A549 (cell line): ENCODE results near the gene EPHB1. TPM values are rescaled to one million over a fixed set of nuclear protein-coding genes. Genes with fewer than 3 reads are reported as not detected.

ENCODE experiments used
- ATAC-seq, 2 experiments: fragments of 200-7000 bp in 1 of 2; fragments of >200 bp in 1 of 2; cut with Nextera tagmentation in 1 of 2; cut with Tn5 transposase in 1 of 2; 3 replicates each; pipeline versions ENCODE4 v1.8.0 to v1.9.1; 2018 to 2020; ENCODE audit warnings: mild to moderate bottlenecking in 1 of 2, moderate library complexity in 1 of 2
- CTCF ChIA-PET: fragments of 300-600 bp; sonication (Branson Sonifier 250); formaldehyde crosslinking; extraction: SDS; loops from one replicate; lab custom pipeline; 2021; ENCODE audit warnings: antibody characterized with exemption, inconsistent platforms; lab: Yijun Ruan, JAX
- POLR2A ChIA-PET: fragments of 350-600 bp; formaldehyde crosslinking; extraction: SDS; loops from one replicate; lab custom pipeline; 2021; ENCODE audit warnings: antibody characterized with exemption, inconsistent platforms; lab: Yijun Ruan, JAX
- DNase-seq, 2 experiments: peaks; one replicate each; pipeline versions ENCODE4 v3.0.0 to v3.0.0-alpha.2; 2011 to 2016; ENCODE audit warnings: low read depth in 1 of 2, low spot score in 1 of 2
- FAIRE-seq: peaks from 2 replicates; lab custom pipeline; 2011; peaks lifted over from hg19 to GRCh38; lab: Jason Lieb, UNC
- H3K27ac ChIP-seq, 2 experiments: fragments of >200 bp; sonication (Bioruptor Twin); formaldehyde crosslinking; 3 replicates each; pipeline ENCODE4 v1.5.1; 2016 to 2017
- H3K4me1 ChIP-seq: fragments of >200 bp; sonication (Bioruptor Twin); formaldehyde crosslinking; 3 replicates; pipeline ENCODE4 v1.6.1; 2016
- H3K4me2 ChIP-seq: fragments of >200 bp; sonication (Bioruptor Twin); formaldehyde crosslinking; 3 replicates; pipeline ENCODE4 v1.6.1; 2016
- H3K4me3 ChIP-seq: fragments of >200 bp; sonication (Bioruptor Twin); formaldehyde crosslinking; 3 replicates; pipeline ENCODE4 v1.5.1; 2016
- H3K9me3 ChIP-seq: fragments of >200 bp; sonication (Bioruptor Twin); formaldehyde crosslinking; 3 replicates; pipeline ENCODE4 v1.6.1; 2016
- CEBPB ChIP-seq, 2 experiments: fragments of >200 bp in 1 of 2; sonication (Bioruptor Twin) in 1 of 2; formaldehyde crosslinking in 1 of 2; IDR thresholded peaks; 2 replicates each; pipeline ENCODE4 v1.6.1; 2012 to 2016
- CHD4 ChIP-seq: fragments of 200-600 bp; sonication (generic); IDR thresholded peaks from 2 replicates; pipeline ENCODE4 v1.6.1; 2016; ENCODE audit warnings: antibody characterized with exemption, mild to moderate bottlenecking, borderline replicate concordance
- FOSB ChIP-seq: fragments of 250-450 bp; sonication (Bioruptor Pico); IDR thresholded peaks from 2 replicates; pipeline ENCODE4 v1.5.0; 2020; ENCODE audit warnings: mild to moderate bottlenecking, moderate library complexity
- FOSL2 ChIP-seq, 2 experiments: fragments of 450-650 bp in 1 of 2; fragments of >200 bp in 1 of 2; sonication (Bioruptor Twin) in 1 of 2; formaldehyde crosslinking; IDR thresholded peaks; 2 replicates each; pipeline versions ENCODE4 v1.5.0 to v1.6.1; 2016 to 2020; ENCODE audit warnings: mild to moderate bottlenecking in 1 of 2, moderate library complexity in 1 of 2
- HOXB13 ChIP-seq: fragments of 250-450 bp; sonication (Bioruptor Pico); IDR thresholded peaks from 2 replicates; pipeline ENCODE4 v1.5.0; 2020; ENCODE audit warnings: low read depth, mild to moderate bottlenecking, moderate library complexity
- JUN ChIP-seq, 2 experiments: fragments of >200 bp; sonication (Bioruptor Twin); formaldehyde crosslinking; IDR thresholded peaks; 2 replicates in 1 of 2; 3 replicates in 1 of 2; pipeline ENCODE4 v1.6.1; 2016 to 2017
- JUNB ChIP-seq: fragments of >200 bp; sonication (Bioruptor Twin); formaldehyde crosslinking; IDR thresholded peaks from 2 replicates; pipeline ENCODE4 v1.6.1; 2016
- MAZ ChIP-seq: fragments of 150-350 bp; IDR thresholded peaks from 2 replicates; pipeline ENCODE4 v1.6.1; 2014; ENCODE audit warnings: antibody characterized with exemption, low read depth, low read length, borderline replicate concordance
- MYC ChIP-seq: IDR thresholded peaks from 2 replicates; pipeline ENCODE4 v1.6.1; 2012; ENCODE audit warnings: mild to moderate bottlenecking, inconsistent platforms, low read length, improper control_type of control experiment, borderline replicate concordance
- PHF8 ChIP-seq: fragments of 200-600 bp; sonication (generic); IDR thresholded peaks from 2 replicates; pipeline ENCODE4 v1.6.1; 2016; ENCODE audit warnings: low read depth, mild to moderate bottlenecking, antibody characterized with exemption, moderate library complexity, borderline replicate concordance
- POLR2A ChIP-seq: IDR thresholded peaks from 2 replicates; pipeline ENCODE4 v1.6.1; 2012; ENCODE audit warnings: mild to moderate bottlenecking, low read length
- RAD21 ChIP-seq, 2 experiments: fragments of >200 bp in 1 of 2; sonication (Bioruptor Twin) in 1 of 2; formaldehyde crosslinking in 1 of 2; IDR thresholded peaks in 1 of 2; conservative IDR thresholded peaks in 1 of 2; 2 replicates in 1 of 2; 3 replicates in 1 of 2; pipeline ENCODE4 v1.6.1; 2012 to 2018; ENCODE audit warnings: inconsistent platforms in 1 of 2
- RNF2 ChIP-seq: fragments of 200-600 bp; sonication (generic); IDR thresholded peaks from 2 replicates; pipeline ENCODE4 v1.6.1; 2016; ENCODE audit warnings: low read depth, mild to moderate bottlenecking, antibody characterized with exemption, moderate library complexity, borderline replicate concordance
- SMC3 ChIP-seq: fragments of >200 bp; sonication (Bioruptor Twin); formaldehyde crosslinking; IDR thresholded peaks from 3 replicates; pipeline ENCODE4 v1.6.1; 2018; ENCODE audit warnings: inconsistent platforms
- ZC3H11A ChIP-seq: fragments of 450-650 bp; IDR thresholded peaks from 2 replicates; pipeline ENCODE4 v1.6.1; 2014; ENCODE audit warnings: antibody characterized with exemption, mild to moderate bottlenecking
- WGBS: methylation state at CpG from one replicate; pipeline ENCODE4 v1.1.6; 2017; ENCODE audit errors: missing lambda C conversion rate; 5-methylcytosine and 5-hydroxymethylcytosine counted together
- polyA plus RNA-seq, 4 experiments: library from polyadenylated mRNA; depleted of rRNA in 3 of 4; stranded (reverse); fragments of >200 nt; fragmentation: RNase III in 1 of 4; extraction: RNeasy Plus Mini Kit Qiagen cat#74134 plus additional on column Dnase treatment in 1 of 4; gene quantifications; 2 replicates in 3 of 4; 3 replicates in 1 of 4; pipeline ENCODE4 v1.2.3, GENCODE V29; 2011 to 2017
- TF ChIP-seq, protein P1 (sequence below): IDR thresholded peaks from 2 replicates; pipeline ENCODE4 v1.6.1; 2012; ENCODE audit warnings: low read depth, borderline replicate concordance
- TF ChIP-seq, protein P2 (sequence below): IDR thresholded peaks from 2 replicates; pipeline ENCODE4 v1.6.1; 2012
- TF ChIP-seq, protein P3 (sequence below): fragments of >200 bp; sonication (Bioruptor Twin); formaldehyde crosslinking; IDR thresholded peaks from 2 replicates; pipeline ENCODE4 v1.6.1; 2016
- TF ChIP-seq, protein P4 (sequence below): IDR thresholded peaks from 2 replicates; pipeline ENCODE4 v1.6.1; 2012
- TF ChIP-seq, protein P5 (sequence below): fragments of 250-450 bp; sonication (Bioruptor Pico); IDR thresholded peaks from 2 replicates; pipeline ENCODE4 v1.5.0; 2021; ENCODE audit warnings: mild to moderate bottlenecking, moderate library complexity, borderline replicate concordance
- TF ChIP-seq, protein P6 (sequence below): fragments of 250-450 bp; sonication (Bioruptor Pico); IDR thresholded peaks from 2 replicates; pipeline ENCODE4 v1.5.0; 2020; ENCODE audit warnings: low read depth, mild to moderate bottlenecking, moderate library complexity

The EPHB1 gene
- polyA plus RNA-seq, 2 of the 4 experiments (the other 2 are of a cell fraction): 0.18 to 0.21 TPM

DNA sequence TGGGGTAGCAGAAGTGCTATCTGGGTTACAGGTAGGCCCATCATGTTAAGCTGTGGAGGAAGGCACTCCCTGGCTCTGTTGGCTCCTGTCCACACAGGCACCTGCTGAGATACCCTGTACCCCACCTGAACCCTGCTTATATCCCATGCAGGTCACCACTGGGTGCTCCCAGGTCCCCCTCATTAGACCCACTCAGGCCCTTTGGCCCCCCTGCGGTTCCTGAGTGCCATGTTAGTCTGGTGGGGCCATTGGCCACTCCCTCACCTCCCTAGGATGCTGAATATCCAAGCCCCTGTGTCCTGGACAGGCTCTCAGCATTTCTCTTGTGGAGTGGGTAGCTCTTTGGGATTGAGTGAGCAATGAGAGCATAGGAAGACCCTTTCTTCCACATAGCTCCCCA is 128.2 kb downstream of the EPHB1 start:
- Histone ChIP-seq H3K4me3 (no peak overlapping the region), H3K4me1 (no peaks in the 10 kb centered on the region), H3K9me3 (no peaks in the 10 kb centered on the region), H3K27ac (no peak overlapping the region), H3K4me2 (no peak overlapping the region)
- ChIA-PET POLR2A (no interaction called here), CTCF (no interaction called here)
- ATAC-seq (no peak), DNase-seq (no peak), FAIRE-seq (no peak)
- no CpG with 5 or more reads among the region's 1 CpG for WGBS
- no peak for TF ChIP-seq FOSB (CRISPR knock-in tag)
- TF ChIP-seq MAZ: no peak
- no peak for TF ChIP-seq SMC3
- TF ChIP-seq FOSL2 (IDR thresholded peaks at IDR 0.05): no peak
- TF ChIP-seq FOSL2 (CRISPR knock-in tag; IDR thresholded peaks at IDR 0.05): no peak
- TF ChIP-seq, protein P1, sequence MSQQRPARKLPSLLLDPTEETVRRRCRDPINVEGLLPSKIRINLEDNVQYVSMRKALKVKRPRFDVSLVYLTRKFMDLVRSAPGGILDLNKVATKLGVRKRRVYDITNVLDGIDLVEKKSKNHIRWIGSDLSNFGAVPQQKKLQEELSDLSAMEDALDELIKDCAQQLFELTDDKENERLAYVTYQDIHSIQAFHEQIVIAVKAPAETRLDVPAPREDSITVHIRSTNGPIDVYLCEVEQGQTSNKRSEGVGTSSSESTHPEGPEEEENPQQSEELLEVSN: no peak
- no peak for TF ChIP-seq JUNB

DNA sequence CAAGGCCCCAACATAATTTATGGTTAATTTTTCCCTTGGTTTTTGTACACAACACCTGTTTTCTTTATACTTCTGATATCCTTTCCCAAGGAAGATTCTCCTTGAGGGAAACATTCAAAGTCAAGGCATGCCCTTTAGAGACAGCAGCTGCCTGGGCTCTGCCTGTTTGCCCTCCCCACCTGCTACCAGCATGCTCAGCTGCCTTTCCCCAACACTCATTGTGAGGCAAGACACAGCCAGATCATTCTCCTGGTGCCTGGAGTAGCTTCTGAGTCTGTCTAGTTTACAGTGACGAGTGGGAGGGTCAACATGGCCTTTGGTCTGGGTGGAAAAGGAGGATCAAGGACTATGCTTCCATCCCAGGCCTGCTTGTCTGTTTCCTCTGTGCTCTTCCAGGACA is 132.5 kb downstream of the EPHB1 start:
- no peak for TF ChIP-seq MYC
- ATAC-seq (no peak), DNase-seq (no peak), FAIRE-seq (no peak)
- 0% methylated on average over 1 of the region's 1 CpG for WGBS
- Histone ChIP-seq H3K4me3 (no peak overlapping the region), H3K4me2 (no peak overlapping the region), H3K9me3 (no peaks in the 10 kb centered on the region), H3K27ac (no peak overlapping the region), H3K4me1 (no peaks in the 10 kb centered on the region)
- ChIA-PET CTCF (no interaction called here), POLR2A (no interaction called here)

DNA sequence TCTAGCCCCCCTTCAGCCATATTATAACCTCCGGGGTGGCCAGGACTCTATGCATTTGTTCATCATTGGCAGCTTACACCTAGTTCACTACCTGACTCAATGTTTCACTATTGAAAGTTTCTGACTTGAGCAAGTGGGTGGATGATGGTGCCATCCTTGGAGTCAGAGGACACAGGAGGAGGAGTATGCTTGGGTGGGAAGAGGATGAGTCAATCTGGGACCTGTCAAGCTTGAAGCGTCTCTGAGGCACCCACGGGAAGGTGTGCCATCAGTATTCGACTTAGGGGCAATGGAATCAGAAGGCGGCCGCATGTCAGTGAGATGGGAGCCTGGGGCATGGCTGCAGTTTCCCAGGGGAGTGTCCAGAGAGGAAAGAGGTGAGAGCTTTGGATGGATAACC is 133.3 kb downstream of the EPHB1 start:
- Histone ChIP-seq H3K27ac (no peak overlapping the region), H3K9me3 (no peaks in the 10 kb centered on the region), H3K4me2 (no peak overlapping the region), H3K4me1 (no peaks in the 10 kb centered on the region)
- FAIRE-seq: no peak
- ChIA-PET POLR2A (no interaction called here), CTCF (no interaction called here)
- WGBS: 16% methylated on average over 6 of the region's 6 CpGs
- no peak for DNase-seq
- TF ChIP-seq PHF8 (no peak), POLR2A (no peak), ZC3H11A (no peak), SMC3 (no peak), RNF2 (no peak), RAD21 (conservative IDR thresholded peaks at IDR 0.05 in 1 of 2, IDR thresholded peaks at IDR 0.05 in 1 of 2) (no peak), CHD4 (no peak)
- TF ChIP-seq, protein P2, sequence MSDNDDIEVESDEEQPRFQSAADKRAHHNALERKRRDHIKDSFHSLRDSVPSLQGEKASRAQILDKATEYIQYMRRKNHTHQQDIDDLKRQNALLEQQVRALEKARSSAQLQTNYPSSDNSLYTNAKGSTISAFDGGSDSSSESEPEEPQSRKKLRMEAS: no peak
- TF ChIP-seq, protein P3, sequence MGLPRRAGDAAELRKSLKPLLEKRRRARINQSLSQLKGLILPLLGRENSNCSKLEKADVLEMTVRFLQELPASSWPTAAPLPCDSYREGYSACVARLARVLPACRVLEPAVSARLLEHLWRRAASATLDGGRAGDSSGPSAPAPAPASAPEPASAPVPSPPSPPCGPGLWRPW: no peak
- TF ChIP-seq, protein P4, sequence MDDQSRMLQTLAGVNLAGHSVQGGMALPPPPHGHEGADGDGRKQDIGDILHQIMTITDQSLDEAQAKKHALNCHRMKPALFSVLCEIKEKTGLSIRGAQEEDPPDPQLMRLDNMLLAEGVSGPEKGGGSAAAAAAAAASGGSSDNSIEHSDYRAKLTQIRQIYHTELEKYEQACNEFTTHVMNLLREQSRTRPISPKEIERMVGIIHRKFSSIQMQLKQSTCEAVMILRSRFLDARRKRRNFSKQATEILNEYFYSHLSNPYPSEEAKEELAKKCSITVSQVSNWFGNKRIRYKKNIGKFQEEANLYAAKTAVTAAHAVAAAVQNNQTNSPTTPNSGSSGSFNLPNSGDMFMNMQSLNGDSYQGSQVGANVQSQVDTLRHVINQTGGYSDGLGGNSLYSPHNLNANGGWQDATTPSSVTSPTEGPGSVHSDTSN: no peak
- TF ChIP-seq, all 56 proteins: peak for 0
- ATAC-seq: no peak
- no peak overlapping the region for H3K4me3 ChIP-seq

DNA sequence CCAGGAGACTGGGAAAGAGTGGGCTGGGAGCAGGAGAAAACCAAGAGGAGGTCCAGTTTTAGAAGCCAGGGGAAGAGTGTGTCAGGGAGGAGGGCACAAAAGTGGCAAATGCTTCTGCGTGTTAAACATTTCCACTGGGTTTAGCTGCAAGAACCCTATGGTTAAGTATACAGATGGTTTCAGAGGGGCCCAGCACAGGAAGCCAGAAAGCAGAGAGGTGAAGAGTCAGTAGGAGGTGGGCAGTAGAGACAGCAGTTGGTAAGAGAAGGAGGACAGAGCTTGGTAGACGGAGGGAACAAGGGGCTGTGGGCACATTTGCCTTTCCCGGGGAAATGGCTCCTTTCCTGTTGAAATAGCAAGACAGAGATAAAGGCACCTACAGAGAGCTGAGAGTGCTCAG is 133.8 kb downstream of the EPHB1 start:
- WGBS: 5% methylated on average over 3 of the region's 3 CpGs
- Histone ChIP-seq H3K9me3 (no peaks in the 10 kb centered on the region), H3K27ac (no peak overlapping the region), H3K4me3 (no peak overlapping the region), H3K4me1 (no peaks in the 10 kb centered on the region), H3K4me2 (no peak overlapping the region)
- ATAC-seq (no peak), FAIRE-seq (no peak), DNase-seq (no peak)
- CTCF ChIA-PET: no interaction called here
- TF ChIP-seq CEBPB (IDR thresholded peaks at IDR 0.05) (no peak), JUN (IDR thresholded peaks at IDR 0.05) (no peak), HOXB13 (CRISPR knock-in tag) (no peak)
- TF ChIP-seq, protein P4: no peak
- TF ChIP-seq, protein P5, sequence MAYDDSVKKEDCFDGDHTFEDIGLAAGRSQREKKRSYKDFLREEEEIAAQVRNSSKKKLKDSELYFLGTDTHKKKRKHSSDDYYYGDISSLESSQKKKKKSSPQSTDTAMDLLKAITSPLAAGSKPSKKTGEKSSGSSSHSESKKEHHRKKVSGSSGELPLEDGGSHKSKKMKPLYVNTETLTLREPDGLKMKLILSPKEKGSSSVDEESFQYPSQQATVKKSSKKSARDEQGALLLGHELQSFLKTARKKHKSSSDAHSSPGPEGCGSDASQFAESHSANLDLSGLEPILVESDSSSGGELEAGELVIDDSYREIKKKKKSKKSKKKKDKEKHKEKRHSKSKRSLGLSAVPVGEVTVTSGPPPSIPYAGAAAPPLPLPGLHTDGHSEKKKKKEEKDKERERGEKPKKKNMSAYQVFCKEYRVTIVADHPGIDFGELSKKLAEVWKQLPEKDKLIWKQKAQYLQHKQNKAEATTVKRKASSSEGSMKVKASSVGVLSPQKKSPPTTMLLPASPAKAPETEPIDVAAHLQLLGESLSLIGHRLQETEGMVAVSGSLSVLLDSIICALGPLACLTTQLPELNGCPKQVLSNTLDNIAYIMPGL (CRISPR knock-in tag): no peak
- TF ChIP-seq, protein P6, sequence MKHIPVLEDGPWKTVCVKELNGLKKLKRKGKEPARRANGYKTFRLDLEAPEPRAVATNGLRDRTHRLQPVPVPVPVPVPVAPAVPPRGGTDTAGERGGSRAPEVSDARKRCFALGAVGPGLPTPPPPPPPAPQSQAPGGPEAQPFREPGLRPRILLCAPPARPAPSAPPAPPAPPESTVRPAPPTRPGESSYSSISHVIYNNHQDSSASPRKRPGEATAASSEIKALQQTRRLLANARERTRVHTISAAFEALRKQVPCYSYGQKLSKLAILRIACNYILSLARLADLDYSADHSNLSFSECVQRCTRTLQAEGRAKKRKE (CRISPR knock-in tag): no peak
- POLR2A ChIA-PET: no interaction called here
